Caco-2 (cell line): ENCODE results near the gene UBE2E1. TPM values are rescaled to one million over a fixed set of nuclear protein-coding genes. Genes with fewer than 3 reads are reported as not detected.

Experiments
- BruUV-seq: library from RNA; stranded (reverse); fragments of 400-500 nt; replicated peaks from 2 replicates; lab custom pipeline; 2021; lab: Mats Ljungman, UMichigan
- CTCF ChIA-PET: fragments of 300-600 bp; sonication (Branson Sonifier 250); formaldehyde crosslinking; loops from one replicate; lab custom pipeline; 2022; ENCODE audit warnings: antibody characterized with exemption; lab: Charles Lee
- POLR2A ChIA-PET: fragments of 300-600 bp; sonication (Branson Sonifier 250); formaldehyde crosslinking; loops from one replicate; lab custom pipeline; 2022; ENCODE audit warnings: antibody characterized with exemption; lab: Charles Lee
- DNase-seq, 2 experiments: peaks; one replicate each; pipeline versions ENCODE4 v3.0.0 to v3.0.0-alpha.2; 2020 to 2022
- H3K27me3 ChIP-seq: replicated peaks from 2 replicates; pipeline ENCODE4 v1.6.0; 2011; ENCODE audit warnings: low read length; ENCODE audit not compliant: control insufficient read depth, insufficient read depth
- H3K36me3 ChIP-seq: 2 replicates; pipeline ENCODE4 v1.5.1; 2011; ENCODE audit warnings: low read length; ENCODE audit not compliant: control insufficient read depth, insufficient read depth
- H3K4me1 ChIP-seq: fragments of 250-450 bp; sonication (Bioruptor Pico); 2 replicates; pipeline ENCODE4 v1.5.1; 2020; ENCODE audit warnings: mild to moderate bottlenecking
- H3K4me3 ChIP-seq: 2 replicates; pipeline ENCODE4 v1.5.1; 2011; ENCODE audit warnings: low read depth, mild to moderate bottlenecking, control low read depth, low read length
- H3K9me3 ChIP-seq: fragments of 250-450 bp; sonication (Bioruptor Pico); 2 replicates; pipeline ENCODE4 v1.5.1; 2020; ENCODE audit warnings: mild to moderate bottlenecking, moderate library complexity
- H3K27ac Mint-ChIP-seq: one replicate; pipeline ENCODE4 v1.8.0; 2022; ENCODE audit warnings: mixed read lengths; ENCODE audit not compliant: unreplicated experiment
- H3K27me3 Mint-ChIP-seq: one replicate; pipeline ENCODE4 v1.8.0; 2022; ENCODE audit warnings: mixed read lengths; ENCODE audit not compliant: insufficient read depth, unreplicated experiment
- H3K36me3 Mint-ChIP-seq: one replicate; pipeline ENCODE4 v1.8.0; 2022; ENCODE audit warnings: mild to moderate bottlenecking, mixed read lengths; ENCODE audit not compliant: insufficient read depth, unreplicated experiment
- H3K4me1 Mint-ChIP-seq: one replicate; pipeline ENCODE4 v1.8.0; 2022; ENCODE audit warnings: low read depth, mixed read lengths; ENCODE audit not compliant: unreplicated experiment
- H3K4me3 Mint-ChIP-seq: one replicate; pipeline ENCODE4 v1.8.0; 2022; ENCODE audit warnings: mild to moderate bottlenecking, moderate library complexity, mixed read lengths; ENCODE audit not compliant: unreplicated experiment
- H3K9me3 Mint-ChIP-seq: one replicate; pipeline ENCODE4 v1.8.0; 2022; ENCODE audit warnings: mixed read lengths; ENCODE audit not compliant: unreplicated experiment
- CTCF ChIP-seq, 2 experiments: fragments of 200-600 bp in 1 of 2; IDR thresholded peaks; 1 replicate in 1 of 2; 2 replicates in 1 of 2; pipeline versions ENCODE4 v1.5.1 to v1.8.0; 2011 to 2022; ENCODE audit warnings: antibody characterized with exemption in 1 of 2, control low read depth in 1 of 2, inconsistent platforms in 1 of 2, low read depth in 1 of 2, low read length in 1 of 2, mild to moderate bottlenecking in 1 of 2, moderate library complexity in 1 of 2; ENCODE audit not compliant: insufficient read depth in 1 of 2, severe bottlenecking in 1 of 2, unreplicated experiment in 1 of 2
- intact Hi-C: fragments of 100-400 bp; cut with micrococcal nuclease; formaldehyde crosslinking; loops from one replicate; pipeline ENCODE4 v1.10.0; 2022; ENCODE audit not compliant: unreplicated experiment
- total RNA-seq: library from RNA; stranded (reverse); gene quantifications from 2 replicates; pipeline ENCODE4 v1.2.3, GENCODE V29; 2022

Gene UBE2E1
- total RNA-seq, 1 experiment from 2014 or later, result 104 TPM

- H3K9me3 ChIP-seq, result no peaks in the 10 kb centered on the region
- intact Hi-C loops, result no loop called here
- H3K4me3 ChIP-seq, result no peak overlapping the region
- H3K36me3 Mint-ChIP-seq, result peaks cover 53% of the 10 kb centered on the region
- TF ChIP-seq CTCF (IDR thresholded peaks at IDR 0.05; ENCODE audit: insufficient read depth in 1 of 2, low read depth in 1 of 2, low read length in 1 of 2, severe bottlenecking in 1 of 2, unreplicated experiment in 1 of 2), result no peak
- no peaks in the 10 kb centered on the region for H3K4me1 Mint-ChIP-seq
- peaks cover 2% of the 10 kb centered on the region; the same call in 1 of the 2 replicates for H3K36me3 ChIP-seq
- no peak overlapping the region for H3K27ac Mint-ChIP-seq
- no peak overlapping the region for H3K4me3 Mint-ChIP-seq
- peaks cover 20% of the 10 kb centered on the region for H3K4me1 ChIP-seq
- BruUV-seq, result no TSS peak
- H3K27me3 ChIP-seq, result no peaks in the 10 kb centered on the region
- CTCF ChIA-PET, result no interaction called here
- no peak for DNase-seq
- POLR2A ChIA-PET, result interaction anchor here (0.6 kb wide), 1 partner anchor 84 kb away, joined by 3 read pairs; no protein-coding TSS in a partner anchor
- H3K9me3 Mint-ChIP-seq, result no peaks in the 10 kb centered on the region
- no peaks in the 10 kb centered on the region for H3K27me3 Mint-ChIP-seq
Measured at GRCh38 chr3:23923786-23924185, 118.0 kb downstream of the UBE2E1 start.

GRCh38 chr3:23926246-23926645, 120.5 kb downstream of the UBE2E1 start:
- ChIA-PET CTCF (no interaction called here), POLR2A (interaction anchor here (2.3 kb wide), 1 partner anchor 10 kb away, joined by 13 read pairs; the partner anchor contains the start of genes NKIRAS1 and RPL15)
- Mint-ChIP-seq H3K36me3 (peaks cover 29% of the 10 kb centered on the region), H3K4me1 (no peaks in the 10 kb centered on the region), H3K27me3 (no peaks in the 10 kb centered on the region), H3K27ac (no peak overlapping the region), H3K4me3 (no peak overlapping the region), H3K9me3 (no peaks in the 10 kb centered on the region)
- no peak for DNase-seq
- Histone ChIP-seq H3K4me3 (no peak overlapping the region), H3K36me3 (no peaks in the 10 kb centered on the region), H3K9me3 (no peaks in the 10 kb centered on the region), H3K4me1 (peaks cover 7% of the 10 kb centered on the region), H3K27me3 (no peaks in the 10 kb centered on the region)
- intact Hi-C loops, result loop anchor here (2.0 kb wide), 1 partner anchor 73 kb away; no protein-coding TSS in a partner anchor
- TF ChIP-seq CTCF (IDR thresholded peaks at IDR 0.05; ENCODE audit: insufficient read depth in 1 of 2, low read depth in 1 of 2, low read length in 1 of 2, severe bottlenecking in 1 of 2, unreplicated experiment in 1 of 2), result no peak
- BruUV-seq, result no TSS peak

- CTCF ChIA-PET, result interaction anchor here (1.3 kb wide), 1 partner anchor 10 kb away, joined by 3 read pairs; the partner anchor contains the start of genes NKIRAS1 and RPL15
- Mint-ChIP-seq H3K27ac (no peak overlapping the region), H3K9me3 (no peaks in the 10 kb centered on the region), H3K36me3 (peaks cover 24% of the 10 kb centered on the region), H3K4me3 (no peak overlapping the region), H3K4me1 (no peaks in the 10 kb centered on the region), H3K27me3 (no peaks in the 10 kb centered on the region)
- DNase-seq, result no peak
- Histone ChIP-seq H3K36me3 (no peaks in the 10 kb centered on the region), H3K4me3 (no peak overlapping the region), H3K9me3 (no peaks in the 10 kb centered on the region), H3K27me3 (no peaks in the 10 kb centered on the region), H3K4me1 (peaks cover 7% of the 10 kb centered on the region)
- POLR2A ChIA-PET, result interaction anchor here (2.3 kb wide), 1 partner anchor 10 kb away, joined by 13 read pairs; the partner anchor contains the start of genes NKIRAS1 and RPL15
- peak in 1 of 2 experiments; percentile 13 for TF ChIP-seq CTCF (IDR thresholded peaks at IDR 0.05; ENCODE audit: insufficient read depth in 1 of 2, low read depth in 1 of 2, low read length in 1 of 2, severe bottlenecking in 1 of 2, unreplicated experiment in 1 of 2)
- no TSS peak for BruUV-seq
- intact Hi-C loops, result loop anchor here (2.0 kb wide), 1 partner anchor 72 kb away; no protein-coding TSS in a partner anchor
Measured at GRCh38 chr3:23926736-23927135, 121.0 kb downstream of the UBE2E1 start.
